Upper lobe of left lung (tissue), 6 donors: ENCODE measurements around the gene DHRS4L2. TPM values are rescaled to one million over a fixed set of nuclear protein-coding genes. Genes with fewer than 3 reads are reported as not detected.
"Not testable (repeated sequence)": the region's sequence is repeated elsewhere in the genome, so short reads cannot be mapped to it uniquely, and the experiment has no call there.

ENCODE experiments used
- ATAC-seq, 2 donors: fragments of 200-7000 bp; cut with Tn5 transposase; one replicate each; pipeline ENCODE4 v1.9.1; 2022; ENCODE audit warnings: mild to moderate bottlenecking in 2 of 2, moderate library complexity in 2 of 2; ENCODE audit not compliant: low FRiP score in 2 of 2
- DNase-seq, 2 donors: peaks; one replicate each; pipeline ENCODE4 v3.0.0-alpha.2; 2019 to 2020
- H3K27ac ChIP-seq, 4 donors: fragments of 200-600 bp; sonication (generic); one replicate each; pipeline ENCODE4 v1.5.1; 2016 to 2019
- H3K27me3 ChIP-seq, 4 donors: fragments of 200-600 bp; sonication (generic); one replicate each; pipeline ENCODE4 v1.5.1; 2017 to 2019
- H3K36me3 ChIP-seq, 4 donors: fragments of 200-600 bp; sonication (generic); one replicate each; pipeline ENCODE4 v1.5.1; 2016 to 2019
- H3K4me1 ChIP-seq, 4 donors: fragments of 200-600 bp; sonication (generic); one replicate each; pipeline ENCODE4 v1.5.1; 2018 to 2019
- H3K4me3 ChIP-seq, 4 donors: fragments of 200-600 bp; sonication (generic); one replicate each; pipeline ENCODE4 v1.5.1; 2017 to 2019; ENCODE audit warnings: mild to moderate bottlenecking in 2 of 4, moderate library complexity in 1 of 4
- H3K9me3 ChIP-seq, 4 donors: fragments of 200-600 bp; sonication (generic); one replicate each; pipeline ENCODE4 v1.5.1; 2018 to 2019
- CTCF ChIP-seq, 6 experiments: fragments of 450-650 bp in 4 of 6; fragments of 200-600 bp in 2 of 6; sonication (generic) in 2 of 6; IDR thresholded peaks; one replicate each; pipeline ENCODE4 v1.5.1; 2016 to 2019; ENCODE audit warnings: antibody characterized with exemption in 6 of 6
- EP300 ChIP-seq, 4 donors: sonication (generic); formaldehyde crosslinking; IDR thresholded peaks; one replicate each; pipeline ENCODE4 v1.5.1; 2017; ENCODE audit warnings: antibody characterized with exemption in 4 of 4, control low read depth in 2 of 4
- POLR2A ChIP-seq, 4 donors: fragments of 450-650 bp; IDR thresholded peaks; one replicate each; pipeline ENCODE4 v1.5.1; 2016 to 2017; ENCODE audit warnings: antibody characterized with exemption in 4 of 4, mild to moderate bottlenecking in 2 of 4
- POLR2AphosphoS5 ChIP-seq, 2 donors: sonication (generic); formaldehyde crosslinking; IDR thresholded peaks; one replicate each; pipeline ENCODE4 v1.5.1; 2017; ENCODE audit warnings: antibody characterized with exemption in 2 of 2
- WGBS, 2 donors: methylation state at CpG; one replicate each; pipeline ENCODE4 v1.1.5; 2017 to 2018; 5-methylcytosine and 5-hydroxymethylcytosine counted together
- total RNA-seq, 6 donors: library from RNA; depleted of rRNA in 4 of 6; stranded (reverse); fragments of >200 nt in 4 of 6; gene quantifications; one replicate each; pipeline versions ENCODE4 v1.1.0 to v1.2.1, GENCODE V29; 2016 to 2021
- donor health status: DM: no; HTN: no; CAD: no; lungs with moderate emphysema.
- donor health status: DM: no; HTN: yes; CAD: no; lungs with severe emphysema.

Gene DHRS4L2
- total RNA-seq, 6 donors from 2014 or later = 13.2 to 27.4 (median 18.2) TPM

DNA sequence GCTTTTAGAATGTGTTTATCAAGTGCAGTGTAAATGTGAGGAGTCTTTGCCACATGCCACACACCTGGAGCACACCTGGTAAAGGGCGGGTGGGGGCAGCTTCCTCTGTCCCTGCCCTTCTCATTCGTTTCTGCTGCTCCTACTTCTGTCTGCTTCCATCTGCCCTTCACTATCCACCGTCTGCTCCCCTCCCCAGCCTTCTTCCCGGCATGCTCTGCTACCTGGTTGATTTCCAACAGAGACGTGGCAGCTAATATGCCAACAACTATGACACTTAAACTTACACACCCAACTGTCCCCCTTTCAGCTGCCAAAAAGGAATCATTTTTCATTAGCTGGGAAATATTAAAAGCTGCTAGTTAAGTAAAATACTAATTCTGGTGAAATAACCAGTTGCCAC lies 54.0 kb downstream of the DHRS4L2 start:
- 45 to 49% methylated on average over 5 of the region's 5 CpGs for WGBS, 2 donors
- Histone ChIP-seq H3K27ac (no peak overlapping the region), H3K4me1 (peaks cover 0 to under 1% (median 0%) of the 10 kb centered on the region in 4 donors), H3K9me3 (no peaks in the 10 kb centered on the region), H3K4me3 (no peak overlapping the region), H3K27me3 (no peaks in the 10 kb centered on the region), H3K36me3 (no peaks in the 10 kb centered on the region)
- no peak for ATAC-seq
- DNase-seq = no peak
- TF ChIP-seq POLR2AphosphoS5 (IDR thresholded peaks at IDR 0.05) (no peak), POLR2A (IDR thresholded peaks at IDR 0.05) (no peak), CTCF (IDR thresholded peaks at IDR 0.05) (no peak), EP300 (IDR thresholded peaks at IDR 0.05) (no peak)

- ATAC-seq, H3K4me3 ChIP-seq, H3K9me3 ChIP-seq, H3K27ac ChIP-seq, DNase-seq, H3K36me3 ChIP-seq, H3K27me3 ChIP-seq: not testable (repeated sequence)
- H3K4me1 ChIP-seq = peaks cover 14 to 20% (median 17%) of the 10 kb centered on the region in 4 donors
- WGBS, 2 donors = 48 to 78% methylated on average over 2 of the region's 2 CpGs
Observed at GRCh38 chr14:24049002-24049401, 60.3 kb downstream of the DHRS4L2 start.

DNA sequence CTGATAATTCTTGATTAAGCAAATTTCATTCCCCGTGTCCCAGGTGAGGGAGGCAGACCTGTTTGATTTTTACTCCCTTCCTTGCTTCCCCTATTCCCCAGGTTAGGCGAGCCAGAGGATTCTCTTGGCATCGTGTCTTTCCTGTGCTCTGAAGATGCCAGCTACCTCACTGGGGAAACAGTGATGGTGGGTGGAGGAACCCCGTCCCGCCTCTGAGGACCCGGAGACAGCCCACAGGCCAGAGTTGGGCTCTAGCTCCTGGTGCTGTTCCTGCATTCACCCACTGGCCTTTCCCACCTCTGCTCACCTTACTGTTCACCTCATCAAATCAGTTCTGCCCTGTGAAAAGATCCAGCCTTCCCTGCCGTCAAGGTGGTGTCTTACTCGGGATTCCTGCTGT lies 62.0 kb downstream of the DHRS4L2 start:
- 78 to 88% methylated on average over 8 of the region's 8 CpGs for WGBS, 2 donors
- not testable (repeated sequence) for H3K36me3 ChIP-seq, H3K4me3 ChIP-seq, H3K9me3 ChIP-seq, H3K27ac ChIP-seq, H3K27me3 ChIP-seq, ATAC-seq
- DNase-seq = peak in 1 of 2 donors; percentile 10
- peaks cover 14 to 20% (median 17%) of the 10 kb centered on the region in 4 donors for H3K4me1 ChIP-seq

- 35 to 40% methylated on average over 12 to 18 of the region's 20 CpGs for WGBS, 2 donors
- peak overlapping the region in 2 of 4 donors; percentile 72 to 77 for H3K27ac ChIP-seq
- peak overlapping the region; percentile 62 to 93 (median 71) for H3K4me3 ChIP-seq
- H3K9me3 ChIP-seq = no peaks in the 10 kb centered on the region
- peak in 1 of 2 donors; percentile 42 for DNase-seq
- peak in 1 of 2 donors; percentile 25 for ATAC-seq
- TF ChIP-seq POLR2A (IDR thresholded peaks at IDR 0.05) (no peak), POLR2AphosphoS5 (IDR thresholded peaks at IDR 0.05) (no peak), EP300 (IDR thresholded peaks at IDR 0.05) (no peak), CTCF (IDR thresholded peaks at IDR 0.05) (no peak)
- no peaks in the 10 kb centered on the region for H3K36me3 ChIP-seq
- peaks cover 0 to 1% (median 0%) of the 10 kb centered on the region in 4 donors for H3K27me3 ChIP-seq
- H3K4me1 ChIP-seq = peaks cover 14 to 20% (median 17%) of the 10 kb centered on the region in 4 donors
Observed at GRCh38 chr14:24051176-24051788, 62.6 kb downstream of the DHRS4L2 start.

GRCh38 chr14:24051789-24052655 lies 63.3 kb downstream of the DHRS4L2 start, which contains the start of gene CARMIL3:
Gene CARMIL3, plus strand, starts transcription at chr14:24052009. Its CDS starts 145 bp downstream, at chr14:24052154.
- H3K27me3 ChIP-seq = peaks cover 0 to 1% (median 0%) of the 10 kb centered on the region in 4 donors
- ATAC-seq = peak; percentile 84 to 94
- TF ChIP-seq CTCF (IDR thresholded peaks at IDR 0.05) (no peak), POLR2A (IDR thresholded peaks at IDR 0.05) (peak in 1 of 4 donors; percentile 52)
- WGBS, 2 donors = 1 to 2% methylated on average over 31 to 40 of the region's 92 CpGs
- peak; percentile 82 to 94 for DNase-seq
- H3K36me3 ChIP-seq = no peaks in the 10 kb centered on the region
- H3K4me1 ChIP-seq = peaks cover 14 to 20% (median 17%) of the 10 kb centered on the region in 4 donors
- peak within 1 kb of the TSS; percentile 62 to 93 (median 71) for H3K4me3 ChIP-seq
- peak within 1 kb of the TSS in 2 of 4 donors; percentile 72 to 77 for H3K27ac ChIP-seq
- no peaks in the 10 kb centered on the region for H3K9me3 ChIP-seq
